K562 (cell line): ENCODE measurements around the gene SP4. TPM values are rescaled to one million over a fixed set of nuclear protein-coding genes. Genes with fewer than 3 reads are reported as not detected.

ENCODE experiments used
- ATAC-seq: fragments of 200-7000 bp; cut with Tn5 transposase; 3 replicates; pipeline ENCODE4 v1.9.1; 2020; ENCODE audit warnings: moderate library complexity
- BruUV-seq: library from RNA; stranded (reverse); fragments of 400-500 nt; replicated peaks from 2 replicates; lab custom pipeline; 2021; lab: Mats Ljungman, UMichigan
- CTCF ChIA-PET: fragments of 300-600 bp; formaldehyde crosslinking; extraction: SDS; loops from one replicate; lab custom pipeline; 2021; ENCODE audit warnings: low intra/inter-chr PET ratio; lab: Yijun Ruan, JAX
- POLR2A ChIA-PET: fragments of 300-600, 350-650 bp; sonication (Branson Sonifier 250); formaldehyde crosslinking; extraction: SDS; loops from one replicate; lab custom pipeline; 2021; ENCODE audit warnings: antibody characterized with exemption, inconsistent platforms; lab: Yijun Ruan, JAX
- DNase-seq, 4 experiments: peaks; one replicate each; pipeline versions ENCODE4 v3.0.0 to v3.0.0-alpha.2; 2011 to 2018; ENCODE audit warnings: low spot score in 3 of 4, mixed read lengths in 3 of 4; ENCODE audit errors: extremely low read depth in 1 of 4
- FAIRE-seq: peaks from 2 replicates; lab custom pipeline; 2011; peaks lifted over from hg19 to GRCh38; lab: Jason Lieb, UNC
- H2AFZ ChIP-seq: 2 replicates; pipeline ENCODE4 v1.6.0; 2011; ENCODE audit warnings: low read depth, low read length, control low read depth, inconsistent platforms
- H3K27ac ChIP-seq: fragments of 200-600 bp; 3 replicates; pipeline ENCODE4 v1.8.0; 2011; ENCODE audit warnings: low read depth, mild to moderate bottlenecking, control low read depth, inconsistent platforms, low read length, moderate library complexity, mixed read lengths; ENCODE audit errors: extremely low read depth
- H3K27me3 ChIP-seq, 2 experiments: fragments of 300-600 bp in 1 of 2; 2 replicates in 1 of 2; 3 replicates in 1 of 2; pipeline versions ENCODE4 v1.6.0 to v1.8.0; 2011; ENCODE audit warnings: inconsistent platforms in 2 of 2, low read length in 2 of 2, mild to moderate bottlenecking in 1 of 2, mixed read lengths in 1 of 2, moderate library complexity in 1 of 2; ENCODE audit not compliant: control insufficient read depth in 2 of 2, insufficient read depth in 2 of 2
- H3K36me3 ChIP-seq: fragments of 300-600 bp; 3 replicates; pipeline ENCODE4 v1.8.0; 2011; ENCODE audit warnings: mild to moderate bottlenecking, low read length, inconsistent platforms; ENCODE audit not compliant: control insufficient read depth, insufficient read depth
- H3K4me1 ChIP-seq, 2 experiments: fragments of 200-600 bp in 1 of 2; replicated peaks in 1 of 2; 2 replicates in 1 of 2; 3 replicates in 1 of 2; pipeline versions ENCODE4 v1.5.1 to v1.8.0; 2011; ENCODE audit warnings: inconsistent platforms in 2 of 2, low read length in 2 of 2, mild to moderate bottlenecking in 1 of 2, mixed read lengths in 1 of 2, moderate library complexity in 1 of 2; ENCODE audit not compliant: control insufficient read depth in 2 of 2, insufficient read depth in 2 of 2
- H3K4me2 ChIP-seq: 2 replicates; pipeline ENCODE4 v1.6.1; 2011; ENCODE audit warnings: low read length, control low read depth, inconsistent platforms, mixed read lengths; ENCODE audit not compliant: insufficient read depth
- H3K4me3 ChIP-seq: fragments of 200-600 bp; sonication (generic), shearing (Covaris generic); 2 replicates; pipeline ENCODE4 v1.5.1; 2016; ENCODE audit warnings: control low read depth, inconsistent platforms
- H3K79me2 ChIP-seq: fragments of 200-600 bp; 3 replicates; pipeline ENCODE4 v1.8.0; 2011; ENCODE audit warnings: low read length, inconsistent platforms; ENCODE audit not compliant: control insufficient read depth, insufficient read depth
- H3K9ac ChIP-seq, 2 experiments: 2 replicates each; pipeline versions ENCODE4 v1.6.0 to v1.6.1; 2011; ENCODE audit warnings: low read depth in 2 of 2, low read length in 2 of 2, control low read depth in 1 of 2, inconsistent platforms in 1 of 2, mild to moderate bottlenecking in 1 of 2, mixed read lengths in 1 of 2; ENCODE audit not compliant: insufficient read depth in 1 of 2
- H3K9me1 ChIP-seq: one replicate; pipeline ENCODE4 v1.6.0; 2011; ENCODE audit warnings: inconsistent platforms, mild to moderate bottlenecking, low read length, moderate library complexity; ENCODE audit not compliant: control insufficient read depth, insufficient read depth
- H3K9me3 ChIP-seq: replicated peaks from 2 replicates; pipeline ENCODE4 v1.5.1; 2011; ENCODE audit warnings: low read depth, low read length, inconsistent platforms; ENCODE audit not compliant: control insufficient read depth, insufficient read depth
- H4K20me1 ChIP-seq: replicated peaks from 2 replicates; pipeline ENCODE4 v1.6.1; 2011; ENCODE audit warnings: low read length, inconsistent platforms, mixed read lengths; ENCODE audit not compliant: control insufficient read depth, insufficient read depth
- C11orf30 ChIP-seq: fragments of 450-650 bp; IDR thresholded peaks from 2 replicates; pipeline ENCODE4 v1.6.1; 2016; ENCODE audit warnings: low read depth, mild to moderate bottlenecking
- CHAMP1 ChIP-seq: fragments of 450-650 bp; IDR thresholded peaks from 2 replicates; pipeline ENCODE4 v1.6.1; 2016; ENCODE audit warnings: mild to moderate bottlenecking
- GATAD2A ChIP-seq: fragments of 450-650 bp; IDR thresholded peaks from 2 replicates; pipeline ENCODE4 v1.6.1; 2017
- LCOR ChIP-seq: sonication (generic); formaldehyde crosslinking; IDR thresholded peaks from 2 replicates; pipeline ENCODE4 v1.8.0; 2022; ENCODE audit warnings: mild to moderate bottlenecking, missing genetic modification reagents
- PATZ1 ChIP-seq: fragments of 250-450 bp; sonication (Bioruptor Pico); IDR thresholded peaks from 2 replicates; pipeline ENCODE4 v1.5.0; 2020; ENCODE audit warnings: mild to moderate bottlenecking, borderline replicate concordance
- ZNF766 ChIP-seq: fragments of 200-800 bp; sonication (Bioruptor generic); conservative IDR thresholded peaks from 2 replicates; pipeline ENCODE4 v1.6.1; 2016; ENCODE audit warnings: missing genetic modification characterization, missing compliant biosample characterization
- WGBS: fragments of 100-300 bp; shearing (Covaris generic); methylation state at CpG from one replicate; pipeline ENCODE4 v1.1.6; 2016; ENCODE audit warnings: low coverage, mixed read lengths; ENCODE audit not compliant: insufficient coverage; ENCODE audit errors: missing lambda C conversion rate; 5-methylcytosine and 5-hydroxymethylcytosine counted together
- in situ Hi-C: fragments of 300-500 bp; cut with MboI; formaldehyde crosslinking; loops from 4 replicates; pipeline ENCODE4 v1.15.0; 2018; ENCODE audit warnings: inconsistent platforms, mixed read lengths
- intact Hi-C: fragments of 100-400 bp; cut with micrococcal nuclease; formaldehyde crosslinking; loops from 2 replicates; pipeline ENCODE4 v1.14.2; 2022
- polyA plus RNA-seq, 8 experiments: library from polyadenylated mRNA; depleted of rRNA in 4 of 8; stranded (reverse) in 5 of 8; unstranded in 3 of 8; fragments of >200 nt; fragmentation: Nextera tagmentation in 2 of 8; fragmentation: Illumina TruSeq in 1 of 8; extraction: Ambion mirVana in 2 of 8; extraction: Trizol in 1 of 8; gene quantifications; 2 replicates each; pipeline versions ENCODE4 v1.2.1 to v1.2.3, GENCODE V29; 2011 to 2014; ENCODE audit warnings: inconsistent platforms in 1 of 8, missing spikeins in 1 of 8
- total RNA-seq, 7 experiments: library from RNA; depleted of rRNA in 6 of 7; stranded (reverse); fragments of >200 nt in 6 of 7; fragmentation: Illumina TruSeq in 2 of 7; extraction: Trizol in 2 of 7; gene quantifications; 2 replicates each; pipeline versions ENCODE4 v1.2.1 to v1.2.3, GENCODE V29; 2011 to 2021; ENCODE audit warnings: low replicate concordance in 1 of 7
- TF ChIP-seq, protein P1 (sequence below): fragments of 250-450 bp; sonication (Bioruptor Pico); IDR thresholded peaks from 2 replicates; pipeline ENCODE4 v1.9.0; 2021; ENCODE audit warnings: mild to moderate bottlenecking, inconsistent platforms
- TF ChIP-seq, protein P2 (sequence below): fragments of 250-450 bp; sonication (Bioruptor Pico); IDR thresholded peaks from 2 replicates; pipeline ENCODE4 v1.8.0; 2022; ENCODE audit warnings: moderate library complexity, mild to moderate bottlenecking, inconsistent platforms

The SP4 gene
- total and polyA plus RNA-seq, 9 of the 15 experiments (the other 6 are each of a cell fraction or from before 2014, with no cell fraction given), result 2.4 to 9.4 (median 4.5) TPM

GRCh38 chr7:21430575-21430954 is 2.7 kb downstream of the SP4 start (continued):
- TF ChIP-seq CHAMP1 (no peak), LCOR (CRISPR knock-in tag) (no peak), PATZ1 (no peak)

DNA sequence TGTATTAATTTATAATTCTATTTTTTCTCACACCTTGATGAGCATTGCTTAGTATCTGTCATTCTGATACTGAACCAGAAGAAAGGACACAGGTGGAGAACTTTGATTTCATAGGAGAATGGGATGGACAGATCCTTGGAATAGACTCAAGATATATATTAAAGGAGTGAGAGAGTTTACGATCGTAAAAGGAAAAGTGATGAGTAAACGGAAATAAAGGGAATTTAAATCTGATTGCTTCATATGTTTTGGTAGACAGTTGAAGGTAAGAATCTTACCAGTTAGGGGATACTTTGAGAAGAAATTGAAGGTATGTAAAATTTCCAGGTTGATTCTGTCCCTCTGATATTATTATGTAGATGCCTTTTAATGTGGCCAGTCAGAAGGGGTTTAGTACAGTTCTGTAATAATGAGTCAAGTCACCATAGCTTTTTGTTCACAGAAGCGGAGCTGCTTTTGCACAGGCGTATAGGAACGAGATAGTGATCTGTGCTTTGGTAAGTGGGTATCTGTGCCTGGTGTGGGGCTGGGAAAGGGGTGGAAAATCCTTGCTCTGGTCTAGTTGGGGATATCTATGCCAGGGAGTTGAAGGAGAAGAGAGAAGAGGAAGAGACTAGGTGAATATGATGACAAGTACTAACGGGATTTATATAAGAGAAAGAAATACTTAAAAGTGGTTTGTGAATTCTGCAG is 15.4 kb downstream of the SP4 start:
- Histone ChIP-seq H3K79me2 (peaks cover 7% of the 10 kb centered on the region; the same call in 2 of the 3 replicates), H3K9me3 (no peaks in the 10 kb centered on the region), H3K9me1 (no peaks in the 10 kb centered on the region), H3K36me3 (no peaks in the 10 kb centered on the region), H3K27ac (no peak overlapping the region), H3K4me2 (no peak overlapping the region), H3K4me3 (no peak overlapping the region), H3K4me1 (no peaks in the 10 kb centered on the region; a peak in 1 of 5 replicates), H3K27me3 (no peaks in the 10 kb centered on the region), H3K9ac (no peak overlapping the region), H4K20me1 (no peaks in the 10 kb centered on the region), H2AFZ (no peak overlapping the region)
- in situ Hi-C loops, result no loop called here
- ChIA-PET CTCF (no interaction called here), POLR2A (interaction anchor here (0.5 to 1.1 kb wide), 2 partner anchors 14 to 16 kb away, joined by 3 read pairs; no protein-coding TSS in a partner anchor)
- WGBS, result 69% methylated on average over 7 of the region's 7 CpGs
- no peak for DNase-seq
- intact Hi-C loops, result no loop called here
- no peak for ATAC-seq
- no TSS peak for BruUV-seq
- no peak for FAIRE-seq
- no peak for TF ChIP-seq GATAD2A
- TF ChIP-seq, protein P1, sequence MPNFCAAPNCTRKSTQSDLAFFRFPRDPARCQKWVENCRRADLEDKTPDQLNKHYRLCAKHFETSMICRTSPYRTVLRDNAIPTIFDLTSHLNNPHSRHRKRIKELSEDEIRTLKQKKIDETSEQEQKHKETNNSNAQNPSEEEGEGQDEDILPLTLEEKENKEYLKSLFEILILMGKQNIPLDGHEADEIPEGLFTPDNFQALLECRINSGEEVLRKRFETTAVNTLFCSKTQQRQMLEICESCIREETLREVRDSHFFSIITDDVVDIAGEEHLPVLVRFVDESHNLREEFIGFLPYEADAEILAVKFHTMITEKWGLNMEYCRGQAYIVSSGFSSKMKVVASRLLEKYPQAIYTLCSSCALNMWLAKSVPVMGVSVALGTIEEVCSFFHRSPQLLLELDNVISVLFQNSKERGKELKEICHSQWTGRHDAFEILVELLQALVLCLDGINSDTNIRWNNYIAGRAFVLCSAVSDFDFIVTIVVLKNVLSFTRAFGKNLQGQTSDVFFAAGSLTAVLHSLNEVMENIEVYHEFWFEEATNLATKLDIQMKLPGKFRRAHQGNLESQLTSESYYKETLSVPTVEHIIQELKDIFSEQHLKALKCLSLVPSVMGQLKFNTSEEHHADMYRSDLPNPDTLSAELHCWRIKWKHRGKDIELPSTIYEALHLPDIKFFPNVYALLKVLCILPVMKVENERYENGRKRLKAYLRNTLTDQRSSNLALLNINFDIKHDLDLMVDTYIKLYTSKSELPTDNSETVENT (CRISPR knock-in tag), result no peak
- TF ChIP-seq C11orf30, result peak; percentile 56
- TF ChIP-seq ZNF766 (CRISPR knock-in tag), result no peak
- TF ChIP-seq, protein P2, sequence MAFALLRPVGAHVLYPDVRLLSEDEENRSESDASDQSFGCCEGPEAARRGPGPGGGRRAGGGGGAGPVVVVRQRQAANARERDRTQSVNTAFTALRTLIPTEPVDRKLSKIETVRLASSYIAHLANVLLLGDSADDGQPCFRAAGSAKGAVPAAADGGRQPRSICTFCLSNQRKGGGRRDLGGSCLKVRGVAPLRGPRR (CRISPR knock-in tag), result no peak
